ENCODE data around the gene PAQR5.

Gene PAQR5

GRCh38 chr15:69275074-69275670 is 23.5 kb upstream of the PAQR5 start:
- H3K4me3 ChIP-seq (ENCODE audit: low read length) = no peak overlapping the region
- no peak for TF ChIP-seq CTCF (IDR thresholded peaks at IDR 0.05; ENCODE audit: insufficient read depth, low read depth, low read length, missing control alignments)
- DNase-seq (ENCODE audit: low read depth) = no peak

- no peak for TF ChIP-seq CTCF (IDR thresholded peaks at IDR 0.05; ENCODE audit: insufficient read depth, low read depth, low read length, missing control alignments)
- H3K4me3 ChIP-seq (ENCODE audit: low read length) = no peak overlapping the region
- no peak for DNase-seq (ENCODE audit: low read depth)
Measured at GRCh38 chr15:69275933-69276560, 22.7 kb upstream of the PAQR5 start.

DNA sequence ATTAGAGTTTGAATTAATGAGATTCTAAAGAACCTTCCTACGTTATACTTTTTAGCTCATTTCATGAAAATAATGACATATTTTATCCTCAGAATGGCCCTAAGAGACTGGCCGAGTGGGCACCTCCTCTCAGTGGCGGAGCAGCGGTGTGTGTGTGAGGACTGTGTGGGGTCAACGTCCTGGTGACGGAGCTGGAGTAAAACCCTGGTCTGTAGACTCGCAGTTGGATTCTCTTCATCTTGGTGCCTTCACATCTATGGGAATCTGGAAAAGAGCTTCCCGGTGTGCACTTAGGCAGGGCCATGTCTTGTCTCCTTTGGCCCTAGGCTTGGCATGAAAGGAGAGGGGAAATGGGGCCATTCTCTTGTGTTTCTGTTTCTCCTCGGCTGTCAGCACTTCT is 21.4 kb upstream of the PAQR5 start:
- H3K4me3 ChIP-seq (ENCODE audit: low read length) = no peak overlapping the region
- no peak for DNase-seq (ENCODE audit: low read depth)
- TF ChIP-seq CTCF (IDR thresholded peaks at IDR 0.05; ENCODE audit: insufficient read depth, low read depth, low read length, missing control alignments) = no peak

DNA sequence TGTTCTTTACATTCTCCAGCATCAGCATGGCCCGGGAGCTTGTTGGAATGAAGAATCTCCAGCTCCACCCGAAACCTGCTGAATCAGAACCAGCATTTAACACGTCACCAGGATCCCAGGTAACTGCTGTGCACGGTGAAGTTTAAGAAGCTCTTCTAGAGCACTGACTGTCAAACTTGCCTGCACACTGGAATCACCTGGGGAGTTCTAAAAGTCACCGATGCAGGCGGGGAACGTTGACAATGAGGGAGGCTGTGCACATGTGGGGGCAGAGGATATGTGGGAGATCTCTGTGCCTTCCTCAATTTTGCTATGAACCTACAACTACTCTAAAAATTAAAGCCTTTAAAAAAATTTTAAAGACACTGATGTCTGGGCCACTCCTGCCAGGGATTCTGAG is 19.1 kb upstream of the PAQR5 start:
- DNase-seq (ENCODE audit: low read depth) = no peak
- no peak overlapping the region for H3K4me3 ChIP-seq (ENCODE audit: low read length)
- no peak for TF ChIP-seq CTCF (IDR thresholded peaks at IDR 0.05; ENCODE audit: insufficient read depth, low read depth, low read length, missing control alignments)

GRCh38 chr15:69280783-69281182 is 17.9 kb upstream of the PAQR5 start:
- no peak for DNase-seq (ENCODE audit: low read depth)
- TF ChIP-seq CTCF (IDR thresholded peaks at IDR 0.05; ENCODE audit: insufficient read depth, low read depth, low read length, missing control alignments) = no peak
- no peak overlapping the region for H3K4me3 ChIP-seq (ENCODE audit: low read length)

- no peak for DNase-seq (ENCODE audit: low read depth)
- no peak for TF ChIP-seq CTCF (IDR thresholded peaks at IDR 0.05; ENCODE audit: insufficient read depth, low read depth, low read length, missing control alignments)
- H3K4me3 ChIP-seq (ENCODE audit: low read length) = no peak overlapping the region
Measured at GRCh38 chr15:69282104-69282743, 16.5 kb upstream of the PAQR5 start.

All from epithelial cell of esophagus (primary cell).